Effector memory CD4-positive, alpha-beta T cell (primary cell): ENCODE results near the gene EHBP1L1.

Source experiments
- DNase-seq, 3 donors: peaks; one replicate each; pipeline ENCODE4 v3.0.0-alpha.2; 2020
- H3K27ac ChIP-seq: 2 replicates; pipeline ENCODE4 v1.7.0; 2013; ENCODE audit warnings: mild to moderate bottlenecking, low read length, moderate library complexity; ENCODE audit not compliant: insufficient read depth, poor library complexity, severe bottlenecking
- H3K27me3 ChIP-seq: replicated peaks from 2 replicates; pipeline ENCODE4 v1.7.0; 2013; ENCODE audit warnings: mild to moderate bottlenecking, low read length; ENCODE audit not compliant: insufficient read depth, control insufficient read depth, poor library complexity, severe bottlenecking
- H3K36me3 ChIP-seq: 2 replicates; pipeline ENCODE4 v1.7.0; 2013; ENCODE audit warnings: mild to moderate bottlenecking, low read length, moderate library complexity; ENCODE audit not compliant: control insufficient read depth, insufficient read depth
- H3K4me1 ChIP-seq: 2 replicates; pipeline ENCODE4 v1.7.0; 2013; ENCODE audit warnings: low read length, mild to moderate bottlenecking; ENCODE audit not compliant: control insufficient read depth, insufficient read depth, poor library complexity, severe bottlenecking
- H3K4me3 ChIP-seq: 2 replicates; pipeline ENCODE4 v1.7.0; 2013; ENCODE audit warnings: low read length, low read depth, mild to moderate bottlenecking; ENCODE audit not compliant: insufficient read depth, poor library complexity, severe bottlenecking
- H3K9me3 ChIP-seq: 2 replicates; pipeline ENCODE4 v1.7.0; 2013; ENCODE audit warnings: mild to moderate bottlenecking, low read length, moderate library complexity; ENCODE audit not compliant: control insufficient read depth

The EHBP1L1 gene

DNA sequence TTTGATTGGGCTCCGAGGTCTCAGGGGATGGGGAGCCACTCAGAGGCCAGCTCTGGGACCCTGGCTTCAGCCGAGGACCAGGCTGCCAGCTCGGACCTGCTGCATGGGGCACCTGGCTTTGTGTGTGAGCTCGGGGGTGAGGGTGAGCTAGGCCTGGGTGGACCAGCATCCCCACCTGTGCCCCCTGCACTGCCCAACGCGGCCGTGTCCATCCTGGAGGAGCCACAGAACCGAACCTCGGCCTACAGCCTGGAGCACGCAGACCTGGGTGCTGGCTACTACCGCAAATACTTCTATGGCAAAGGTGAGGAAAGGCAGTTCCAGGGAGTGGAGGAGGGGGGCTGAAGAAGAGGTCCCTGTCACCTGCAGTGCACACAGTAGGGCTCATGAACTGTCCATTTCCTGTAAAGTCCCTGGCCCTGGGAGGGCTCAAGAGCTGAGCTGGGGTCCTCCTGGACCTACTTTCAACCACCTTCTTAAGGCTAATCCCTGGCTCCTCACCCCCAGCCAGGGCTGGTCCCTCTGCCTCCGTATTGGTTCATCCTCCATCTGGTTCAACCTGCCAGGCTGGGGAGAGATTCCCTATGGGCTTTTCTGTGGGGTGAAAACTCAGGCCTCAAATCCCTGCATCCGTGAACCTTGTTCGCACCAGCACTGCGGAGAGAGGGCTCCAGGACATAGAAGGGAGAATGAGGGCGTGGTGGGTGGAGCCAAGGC is 65.6 kb downstream of the EHBP1L1 start:
- no peaks in the 10 kb centered on the region for H3K9me3 ChIP-seq
- no peaks in the 10 kb centered on the region for H3K27me3 ChIP-seq
- H3K4me1 ChIP-seq = peaks cover 45% of the 10 kb centered on the region
- H3K36me3 ChIP-seq = peaks cover 48% of the 10 kb centered on the region
- peak overlapping the region; percentile 59 for H3K4me3 ChIP-seq
- peak overlapping the region; percentile 92 for H3K27ac ChIP-seq
- DNase-seq = no peak
